Coronary artery (tissue), 2 donors: Measurements from ENCODE around the gene GPR34.

Experiments
- DNase-seq: peaks from one replicate; pipeline ENCODE4 v3.0.0-alpha.2; 2017; ENCODE audit warnings: low spot score
- H3K27ac ChIP-seq, 2 donors: fragments of 200-600 bp; sonication (generic); one replicate each; pipeline ENCODE4 v1.5.1; 2016 to 2019
- H3K4me3 ChIP-seq: fragments of 200-600 bp; sonication (generic); 2 replicates; pipeline ENCODE4 v1.5.1; 2016; ENCODE audit warnings: mild to moderate bottlenecking, moderate library complexity
- TF ChIP-seq, protein P1 (sequence below): fragments of 200-600 bp; sonication (generic); IDR thresholded peaks from one replicate; pipeline ENCODE4 v1.5.1; 2019; ENCODE audit warnings: antibody characterized with exemption

GPR34 gene

DNA sequence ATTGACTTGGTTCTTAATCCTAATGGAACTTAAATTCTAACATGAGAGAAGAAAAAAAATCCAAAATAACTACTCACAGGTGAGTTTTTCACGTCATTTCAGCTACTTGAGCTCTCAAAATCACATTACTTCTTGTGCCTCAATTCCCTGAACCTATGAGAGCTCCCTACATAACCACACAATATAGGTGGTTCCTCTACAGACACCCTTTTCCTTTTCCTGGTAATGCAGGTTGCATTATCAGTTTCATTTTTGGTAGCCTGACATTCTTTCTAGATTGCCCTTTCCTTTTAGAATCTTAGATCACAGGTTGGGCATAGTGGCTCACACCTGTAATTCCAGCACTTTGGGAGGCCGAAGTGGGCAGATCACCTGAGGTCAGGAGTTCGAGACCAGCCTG lies 4.3 kb downstream of the GPR34 start:
- TF ChIP-seq, protein P1, sequence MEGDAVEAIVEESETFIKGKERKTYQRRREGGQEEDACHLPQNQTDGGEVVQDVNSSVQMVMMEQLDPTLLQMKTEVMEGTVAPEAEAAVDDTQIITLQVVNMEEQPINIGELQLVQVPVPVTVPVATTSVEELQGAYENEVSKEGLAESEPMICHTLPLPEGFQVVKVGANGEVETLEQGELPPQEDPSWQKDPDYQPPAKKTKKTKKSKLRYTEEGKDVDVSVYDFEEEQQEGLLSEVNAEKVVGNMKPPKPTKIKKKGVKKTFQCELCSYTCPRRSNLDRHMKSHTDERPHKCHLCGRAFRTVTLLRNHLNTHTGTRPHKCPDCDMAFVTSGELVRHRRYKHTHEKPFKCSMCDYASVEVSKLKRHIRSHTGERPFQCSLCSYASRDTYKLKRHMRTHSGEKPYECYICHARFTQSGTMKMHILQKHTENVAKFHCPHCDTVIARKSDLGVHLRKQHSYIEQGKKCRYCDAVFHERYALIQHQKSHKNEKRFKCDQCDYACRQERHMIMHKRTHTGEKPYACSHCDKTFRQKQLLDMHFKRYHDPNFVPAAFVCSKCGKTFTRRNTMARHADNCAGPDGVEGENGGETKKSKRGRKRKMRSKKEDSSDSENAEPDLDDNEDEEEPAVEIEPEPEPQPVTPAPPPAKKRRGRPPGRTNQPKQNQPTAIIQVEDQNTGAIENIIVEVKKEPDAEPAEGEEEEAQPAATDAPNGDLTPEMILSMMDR, result no peak
- peak overlapping the region in 1 of 2 donors; percentile 64 for H3K27ac ChIP-seq
- DNase-seq, result no peak
- H3K4me3 ChIP-seq, result no peak overlapping the region

- H3K4me3 ChIP-seq, result no peak overlapping the region
- no peak for DNase-seq
- TF ChIP-seq, protein P1, result no peak
- H3K27ac ChIP-seq, result no peak overlapping the region
These were observed 6.7 kb downstream of the GPR34 start for GRCh38 chrX:41695426-41695825.

DNA sequence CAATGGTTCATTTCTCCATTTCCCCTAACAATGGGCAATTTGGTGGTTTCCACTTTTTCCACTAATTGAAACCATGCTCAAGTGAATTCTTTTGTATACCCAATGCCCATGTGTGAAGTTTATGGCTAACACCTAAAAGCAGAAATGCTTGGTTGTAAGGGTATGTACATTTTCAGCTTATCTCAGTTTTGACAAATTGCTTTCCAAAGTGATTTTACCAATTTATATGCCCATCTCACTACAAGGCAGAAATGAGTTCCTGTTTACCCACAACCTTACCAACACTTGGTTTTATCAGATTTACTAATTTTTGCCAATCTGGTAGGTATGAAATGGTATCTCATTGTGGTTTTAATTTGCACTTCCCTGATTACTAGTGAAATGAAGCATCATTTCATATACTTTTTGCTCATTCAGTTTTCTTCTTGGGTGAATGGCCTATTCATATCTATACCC lies 14.8 kb downstream of the GPR34 start:
- no peak overlapping the region for H3K4me3 ChIP-seq
- no peak overlapping the region for H3K27ac ChIP-seq
- DNase-seq, result no peak
- TF ChIP-seq, protein P1, result no peak

DNA sequence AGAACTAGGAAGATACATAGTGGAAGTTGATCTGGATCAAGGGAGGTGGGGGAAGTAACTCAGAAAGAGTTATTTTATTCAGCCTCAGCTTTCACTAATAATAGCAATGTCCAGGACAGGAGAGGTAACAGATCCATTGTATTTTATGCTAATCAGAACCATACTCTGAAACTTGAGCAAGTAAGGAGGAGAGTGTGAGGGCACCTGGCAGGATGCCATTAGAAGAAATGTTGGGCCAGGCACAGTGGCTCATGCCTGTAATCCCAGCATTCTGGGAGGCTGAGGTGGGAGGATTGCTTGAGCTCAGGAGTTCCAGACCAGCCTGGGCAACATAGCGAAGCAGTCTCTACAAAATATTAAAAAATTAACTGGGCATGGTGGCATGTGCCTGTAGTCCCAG lies 16.3 kb downstream of the GPR34 start:
- Histone ChIP-seq H3K27ac (peak overlapping the region in 1 of 2 donors; percentile 46), H3K4me3 (no peak overlapping the region)

DNA sequence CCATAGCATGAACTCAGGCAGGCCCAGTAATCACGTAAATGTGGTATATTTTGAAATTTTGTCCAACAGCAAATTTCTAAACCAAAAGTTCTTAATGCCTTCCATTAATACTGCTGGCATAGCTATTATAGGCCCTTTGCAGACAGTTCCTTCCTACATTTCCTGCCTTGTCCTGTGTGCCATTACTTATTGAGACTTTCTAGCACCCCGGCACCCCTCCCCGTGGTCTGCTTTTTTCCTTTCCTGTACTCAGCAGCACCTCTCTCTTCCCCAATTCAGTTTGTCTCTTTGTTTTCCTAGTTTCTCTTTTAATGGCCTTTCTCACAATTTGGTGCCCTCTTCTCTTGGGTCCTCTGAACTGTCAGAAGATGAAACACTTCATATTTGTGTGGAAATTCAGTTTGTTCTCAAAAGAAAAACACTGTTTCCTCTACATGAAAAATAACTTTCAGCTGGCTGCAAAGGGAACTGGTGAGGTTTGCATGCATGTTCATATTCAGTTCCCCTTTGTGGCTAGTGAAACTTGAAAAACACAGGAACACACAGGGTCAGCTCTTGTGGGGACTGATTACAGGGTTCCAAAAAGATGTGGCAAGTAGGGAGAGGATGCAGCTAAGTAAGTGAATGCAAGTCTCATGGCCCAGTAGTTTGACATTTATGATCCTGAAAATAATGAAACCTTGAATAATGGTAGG lies 17.1 kb downstream of the GPR34 start:
- DNase-seq, result no peak
- TF ChIP-seq, protein P1, result no peak
- H3K27ac ChIP-seq, result peak overlapping the region in 1 of 2 donors; percentile 46
- H3K4me3 ChIP-seq, result no peak overlapping the region

More for the DNA sequence above, 16.3 kb downstream of the GPR34 start:
- DNase-seq, result no peak
- TF ChIP-seq, protein P1, result no peak

GRCh38 chrX:41707218-41707617 lies 18.4 kb downstream of the GPR34 start:
- TF ChIP-seq, protein P1, result no peak
- H3K27ac ChIP-seq, result no peak overlapping the region
- no peak overlapping the region for H3K4me3 ChIP-seq
- DNase-seq, result no peak

GRCh38 chrX:41708486-41708885 lies 19.7 kb downstream of the GPR34 start:
- no peak for DNase-seq
- H3K4me3 ChIP-seq, result no peak overlapping the region
- TF ChIP-seq, protein P1, result no peak
- no peak overlapping the region for H3K27ac ChIP-seq
